ENCODE measurements around the gene UVRAG.

UVRAG gene

DNA sequence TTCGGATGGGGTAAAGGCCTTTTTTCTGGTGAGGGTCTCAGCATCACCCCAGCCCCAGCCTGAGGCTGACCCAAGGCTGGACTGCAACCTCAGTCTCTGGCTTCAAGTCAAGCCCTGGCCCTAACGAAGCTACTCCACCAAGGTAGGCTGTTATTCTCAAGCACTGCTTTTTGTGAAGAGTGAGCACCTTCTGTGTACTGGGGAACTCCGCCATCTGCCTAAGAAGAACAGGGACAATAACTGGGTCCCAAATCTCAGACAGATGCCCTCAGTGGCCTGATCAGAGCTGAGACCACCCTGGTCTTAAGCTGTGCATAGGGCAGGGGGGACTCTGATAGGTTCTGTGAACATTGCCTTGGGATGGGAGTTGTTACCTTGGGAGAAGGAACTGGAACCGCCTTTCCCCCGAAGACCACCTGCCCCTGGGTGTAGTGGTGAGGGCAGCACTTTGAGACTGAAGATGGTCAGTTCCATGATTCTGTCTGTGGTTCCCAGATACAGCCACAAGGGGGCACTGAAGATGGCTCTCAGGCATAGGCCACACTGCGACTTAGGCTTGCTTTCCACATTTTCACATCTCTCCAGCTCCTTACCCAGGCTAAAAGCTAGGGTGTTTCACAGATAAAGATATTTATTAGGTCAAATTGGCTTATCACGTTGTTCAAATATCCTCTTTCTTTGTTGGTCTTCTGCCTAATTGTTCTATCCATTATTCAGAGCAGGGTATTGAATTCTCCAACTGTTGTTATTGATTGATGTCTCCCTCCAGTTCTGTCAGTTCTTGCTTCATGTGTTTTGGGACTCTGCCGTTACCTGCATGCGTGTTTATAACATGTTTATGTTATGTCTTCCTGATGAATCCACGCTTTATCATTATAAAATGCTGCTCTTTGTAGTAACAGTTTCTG is 11.8 kb upstream of the UVRAG start:
- H3K36me3 ChIP-seq (ENCODE audit: low read length) = no peaks in the 10 kb centered on the region
- no peaks in the 10 kb centered on the region for H4K20me1 ChIP-seq (ENCODE audit: low read depth, low read length)
- no peaks in the 10 kb centered on the region for H3K9me2 ChIP-seq (replicated peaks; ENCODE audit: insufficient read depth, low read length)
- no peaks in the 10 kb centered on the region for H3K27me3 ChIP-seq (ENCODE audit: low read length)
- no peaks in the 10 kb centered on the region for H3K79me2 ChIP-seq (ENCODE audit: insufficient read depth, low read length)
- no peak overlapping the region for H3K27ac ChIP-seq (ENCODE audit: low read depth, low read length)
- H3K4me2 ChIP-seq (ENCODE audit: low read depth, low read length, poor library complexity, severe bottlenecking) = no peak overlapping the region
- no peak overlapping the region for H3K9ac ChIP-seq (ENCODE audit: low read length)
- no peak overlapping the region for H3K4me3 ChIP-seq (ENCODE audit: insufficient read depth, low read length, poor library complexity, severe bottlenecking)
- H3F3A ChIP-seq (ENCODE audit: insufficient read depth) = no peaks in the 10 kb centered on the region
- no peaks in the 10 kb centered on the region for H3K9me3 ChIP-seq (ENCODE audit: insufficient read depth, low read length)
- TF ChIP-seq, protein P1, sequence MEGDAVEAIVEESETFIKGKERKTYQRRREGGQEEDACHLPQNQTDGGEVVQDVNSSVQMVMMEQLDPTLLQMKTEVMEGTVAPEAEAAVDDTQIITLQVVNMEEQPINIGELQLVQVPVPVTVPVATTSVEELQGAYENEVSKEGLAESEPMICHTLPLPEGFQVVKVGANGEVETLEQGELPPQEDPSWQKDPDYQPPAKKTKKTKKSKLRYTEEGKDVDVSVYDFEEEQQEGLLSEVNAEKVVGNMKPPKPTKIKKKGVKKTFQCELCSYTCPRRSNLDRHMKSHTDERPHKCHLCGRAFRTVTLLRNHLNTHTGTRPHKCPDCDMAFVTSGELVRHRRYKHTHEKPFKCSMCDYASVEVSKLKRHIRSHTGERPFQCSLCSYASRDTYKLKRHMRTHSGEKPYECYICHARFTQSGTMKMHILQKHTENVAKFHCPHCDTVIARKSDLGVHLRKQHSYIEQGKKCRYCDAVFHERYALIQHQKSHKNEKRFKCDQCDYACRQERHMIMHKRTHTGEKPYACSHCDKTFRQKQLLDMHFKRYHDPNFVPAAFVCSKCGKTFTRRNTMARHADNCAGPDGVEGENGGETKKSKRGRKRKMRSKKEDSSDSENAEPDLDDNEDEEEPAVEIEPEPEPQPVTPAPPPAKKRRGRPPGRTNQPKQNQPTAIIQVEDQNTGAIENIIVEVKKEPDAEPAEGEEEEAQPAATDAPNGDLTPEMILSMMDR (IDR thresholded peaks at IDR 0.05; ENCODE audit: insufficient read depth, low read length, poor library complexity, severe bottlenecking) = peak; percentile 74
- TF ChIP-seq EZH2phosphoT487 (conservative IDR thresholded peaks at IDR 0.05; ENCODE audit: low read length) = no peak
- no peak overlapping the region for H2AFZ ChIP-seq (ENCODE audit: low read depth, low read length, severe bottlenecking)

DNA sequence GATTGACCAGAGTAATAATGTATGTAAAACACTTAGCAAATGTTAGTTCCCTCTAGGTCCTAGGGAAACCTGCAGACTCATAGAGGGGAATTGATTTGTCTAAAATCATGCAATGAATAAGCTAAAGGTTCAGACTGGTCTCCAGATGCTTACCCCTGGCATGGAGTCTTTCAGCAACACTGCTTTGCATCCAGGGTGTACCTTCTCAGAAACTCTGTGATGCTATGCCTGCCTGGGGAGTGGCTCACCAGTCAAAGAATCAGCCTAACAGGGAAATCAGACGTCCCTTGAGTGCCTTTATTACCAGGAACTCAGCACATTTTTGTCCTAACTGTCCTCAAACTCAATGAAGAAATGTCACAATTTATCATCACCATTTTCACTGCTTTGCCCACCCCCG is 5.9 kb upstream of the UVRAG start:
- Histone ChIP-seq H4K20me1 (ENCODE audit: low read depth, low read length) (no peaks in the 10 kb centered on the region), H3K9me3 (ENCODE audit: insufficient read depth, low read length) (no peaks in the 10 kb centered on the region), H3F3A (ENCODE audit: insufficient read depth) (no peaks in the 10 kb centered on the region), H3K9me2 (replicated peaks; ENCODE audit: insufficient read depth, low read length) (no peaks in the 10 kb centered on the region), H3K36me3 (ENCODE audit: low read length) (no peaks in the 10 kb centered on the region), H3K79me2 (ENCODE audit: insufficient read depth, low read length) (no peaks in the 10 kb centered on the region), H3K4me2 (ENCODE audit: low read depth, low read length, poor library complexity, severe bottlenecking) (no peak overlapping the region), H3K27ac (ENCODE audit: low read depth, low read length) (no peak overlapping the region), H2AFZ (ENCODE audit: low read depth, low read length, severe bottlenecking) (no peak overlapping the region), H3K27me3 (ENCODE audit: low read length) (no peaks in the 10 kb centered on the region), H3K9ac (ENCODE audit: low read length) (no peak overlapping the region), H3K4me3 (ENCODE audit: insufficient read depth, low read length, poor library complexity, severe bottlenecking) (no peak overlapping the region)
- no peak for TF ChIP-seq EZH2phosphoT487 (conservative IDR thresholded peaks at IDR 0.05; ENCODE audit: low read length)
- TF ChIP-seq, protein P1 (IDR thresholded peaks at IDR 0.05; ENCODE audit: insufficient read depth, low read length, poor library complexity, severe bottlenecking) = no peak

DNA sequence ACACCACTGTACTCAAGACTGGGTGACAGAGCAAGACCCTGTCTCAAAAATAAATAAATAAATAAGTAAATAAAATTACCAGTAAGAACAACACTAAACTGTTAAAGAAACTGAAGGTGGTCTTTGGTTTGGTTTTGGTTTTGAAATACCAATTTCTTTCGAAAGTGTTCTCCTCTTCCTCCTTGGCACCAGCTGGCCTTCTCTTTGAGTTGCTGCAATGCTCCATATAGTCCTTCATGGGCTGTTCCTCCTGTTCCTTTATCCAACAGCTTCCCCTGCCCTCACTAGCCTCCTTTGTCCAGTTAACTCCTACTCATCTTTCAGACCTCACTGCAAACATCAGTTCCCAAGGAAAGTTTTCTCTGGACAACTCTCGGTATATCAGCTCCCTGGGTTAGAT is 5.0 kb upstream of the UVRAG start:
- H2AFZ ChIP-seq (ENCODE audit: low read depth, low read length, severe bottlenecking) = no peak overlapping the region
- no peaks in the 10 kb centered on the region for H3K27me3 ChIP-seq (ENCODE audit: low read length)
- no peak overlapping the region for H3K4me3 ChIP-seq (ENCODE audit: insufficient read depth, low read length, poor library complexity, severe bottlenecking)
- no peak overlapping the region for H3K9ac ChIP-seq (ENCODE audit: low read length)
- H3K9me2 ChIP-seq (replicated peaks; ENCODE audit: insufficient read depth, low read length) = no peaks in the 10 kb centered on the region
- H3K27ac ChIP-seq (ENCODE audit: low read depth, low read length) = no peak overlapping the region
- no peaks in the 10 kb centered on the region for H3K79me2 ChIP-seq (ENCODE audit: insufficient read depth, low read length)
- no peaks in the 10 kb centered on the region for H3K9me3 ChIP-seq (ENCODE audit: insufficient read depth, low read length)
- no peaks in the 10 kb centered on the region for H3F3A ChIP-seq (ENCODE audit: insufficient read depth)
- H3K4me2 ChIP-seq (ENCODE audit: low read depth, low read length, poor library complexity, severe bottlenecking) = no peak overlapping the region
- no peaks in the 10 kb centered on the region for H3K36me3 ChIP-seq (ENCODE audit: low read length)
- H4K20me1 ChIP-seq (ENCODE audit: low read depth, low read length) = no peaks in the 10 kb centered on the region
- TF ChIP-seq EZH2phosphoT487 (conservative IDR thresholded peaks at IDR 0.05; ENCODE audit: low read length) = no peak
- TF ChIP-seq, protein P1 (IDR thresholded peaks at IDR 0.05; ENCODE audit: insufficient read depth, low read length, poor library complexity, severe bottlenecking) = no peak
